ENCODE data around the gene SEC16B. TPM values are rescaled to one million over a fixed set of nuclear protein-coding genes. Genes with fewer than 3 reads are reported as not detected.

The SEC16B gene
- total and polyA plus RNA-seq, 10 donors = 2.9 to 15.4 (median 7.8) TPM

DNA sequence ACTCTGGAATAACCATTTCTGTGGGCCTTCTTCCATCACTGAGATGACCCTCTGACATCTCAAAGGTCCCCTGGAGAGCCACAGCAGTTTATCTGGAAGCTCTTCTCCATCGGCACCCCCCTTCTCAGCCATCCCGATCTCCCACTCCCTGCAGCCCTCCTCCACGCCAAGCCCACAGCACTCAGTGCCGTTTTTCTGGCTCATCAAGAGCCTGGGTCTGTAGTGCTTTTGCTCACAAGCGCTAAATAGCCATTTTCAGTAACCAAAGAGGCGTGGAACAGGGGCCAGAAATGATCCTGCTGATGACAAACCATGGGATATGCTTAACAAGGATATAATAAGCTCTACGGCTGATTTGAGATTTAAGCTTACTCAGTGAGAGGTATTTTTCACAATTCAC lies 17.6 kb downstream of the SEC16B start:
- 85 to 92% (median 89%) methylated on average over 7 of the region's 7 CpGs for WGBS, 5 donors

DNA sequence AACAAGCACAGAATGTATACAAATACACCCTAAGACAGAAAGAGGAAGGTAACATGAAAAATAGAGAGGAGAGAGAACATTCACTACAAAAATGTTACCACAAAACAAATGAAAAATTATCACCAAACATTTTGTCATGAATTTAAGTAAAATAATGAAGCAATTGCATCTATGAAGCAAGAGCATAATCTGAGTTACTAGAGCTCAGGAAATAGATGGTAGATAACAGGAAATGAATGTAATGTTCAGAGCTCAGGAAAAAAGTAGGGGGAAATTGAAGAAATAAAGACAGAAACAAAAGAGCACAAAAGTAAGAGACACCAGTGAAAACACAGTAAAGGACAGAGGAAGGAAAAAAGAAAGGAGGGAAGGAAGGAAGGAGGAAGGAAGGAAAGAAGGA lies 19.4 kb downstream of the SEC16B start:
- TF ChIP-seq CTCF (IDR thresholded peaks at IDR 0.05 in 8 of 11, conservative IDR thresholded peaks at IDR 0.05 in 3 of 11) = no peak
- TF ChIP-seq POLR2AphosphoS5 (IDR thresholded peaks at IDR 0.05) = no peak
- TF ChIP-seq POLR2A (IDR thresholded peaks at IDR 0.05) = no peak
- no peaks in the 10 kb centered on the region for H3K27me3 ChIP-seq (replicated peaks in 1 of 7)
- peaks cover 0 to 16% (median 0%) of the 10 kb centered on the region in 6 donors for H3K4me1 ChIP-seq
- H3K4me3 ChIP-seq = no peak overlapping the region
- intact Hi-C loops (cut with DNase I; ENCODE audit: low total_unique reads) = no loop called here
- no peak for DNase-seq
- H3K36me3 ChIP-seq = peaks cover 0 to 6% (median 0%) of the 10 kb centered on the region in 6 donors
- H3K27ac ChIP-seq = no peak overlapping the region
- H3K9me3 ChIP-seq = no peaks in the 10 kb centered on the region

More for the DNA sequence above, 17.6 kb downstream of the SEC16B start:
- peaks cover 0 to 6% (median 0%) of the 10 kb centered on the region in 6 donors for H3K36me3 ChIP-seq
- intact Hi-C loops (cut with DNase I; ENCODE audit: low total_unique reads) = no loop called here
- H3K4me3 ChIP-seq = no peak overlapping the region
- H3K27me3 ChIP-seq (replicated peaks in 1 of 7) = no peaks in the 10 kb centered on the region
- no peaks in the 10 kb centered on the region for H3K9me3 ChIP-seq
- H3K4me1 ChIP-seq = peaks cover 0 to 10% (median 0%) of the 10 kb centered on the region in 6 donors
- DNase-seq = no peak
- H3K27ac ChIP-seq = no peak overlapping the region
- TF ChIP-seq CTCF (IDR thresholded peaks at IDR 0.05 in 8 of 11, conservative IDR thresholded peaks at IDR 0.05 in 3 of 11) = no peak
- no peak for TF ChIP-seq POLR2AphosphoS5 (IDR thresholded peaks at IDR 0.05)
- TF ChIP-seq POLR2A (IDR thresholded peaks at IDR 0.05) = no peak

DNA sequence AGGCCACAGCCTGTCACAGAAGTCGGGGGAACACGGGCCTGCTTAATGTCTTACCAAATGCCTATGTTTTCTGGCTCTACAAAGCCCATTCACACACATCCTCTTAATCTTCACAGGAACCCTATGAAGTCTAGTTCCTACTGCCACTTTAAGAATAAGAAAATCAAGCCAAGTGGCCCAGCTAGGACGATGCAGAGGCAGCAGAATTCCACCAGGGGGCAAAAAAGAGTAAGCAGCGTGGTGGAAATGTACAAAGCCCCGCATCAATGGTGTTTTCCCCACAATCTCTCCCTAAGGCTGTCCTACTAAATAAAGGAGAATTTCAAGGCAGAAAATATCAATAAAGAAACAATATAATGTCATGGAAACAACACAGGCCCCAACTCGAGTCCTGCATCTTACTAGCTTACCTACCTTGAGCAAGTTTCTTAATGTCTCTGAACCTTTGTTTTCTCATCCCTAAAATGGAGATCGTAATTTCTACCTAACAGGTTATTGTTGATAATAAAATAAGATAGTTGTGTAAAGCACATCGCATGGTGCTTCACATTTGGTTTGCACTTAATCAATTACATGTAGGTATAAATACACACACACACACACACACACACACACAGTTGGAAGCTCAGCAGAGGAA lies 21.4 kb downstream of the SEC16B start:
- intact Hi-C loops (cut with DNase I; ENCODE audit: low total_unique reads) = loop anchor here (5.0 kb wide), 1 partner anchor 239 kb away; no protein-coding TSS in a partner anchor
- DNase-seq = no peak
- H3K27me3 ChIP-seq (replicated peaks in 1 of 7) = no peaks in the 10 kb centered on the region

More for the DNA sequence above, 21.4 kb downstream of the SEC16B start:
- no peaks in the 10 kb centered on the region for H3K36me3 ChIP-seq
- H3K27ac ChIP-seq = no peak overlapping the region
- 19 to 22% (median 22%) methylated on average over 8 of the region's 8 CpGs for WGBS, 5 donors
- TF ChIP-seq POLR2A (IDR thresholded peaks at IDR 0.05) (no peak), CTCF (IDR thresholded peaks at IDR 0.05 in 8 of 11, conservative IDR thresholded peaks at IDR 0.05 in 3 of 11) (peak; percentile 48 to 85 (median 78))
- H3K4me1 ChIP-seq = peaks cover 0 to 26% (median 0%) of the 10 kb centered on the region in 6 donors
- no peaks in the 10 kb centered on the region for H3K9me3 ChIP-seq
- H3K4me3 ChIP-seq = no peak overlapping the region
